BLaER1 treated with 17β-estradiol and CSF1 and Interleukin-3, amounts not matched to agents 10 nM and 100 nM (cell line): Measurements from ENCODE around the gene GABRR2.

Experiments
- H3K27ac ChIP-seq, 11 experiments: shearing (Covaris generic); formaldehyde crosslinking; 2 replicates each; pipeline ENCODE4 v1.8.1; 2022
- H3K27me3 ChIP-seq, 11 experiments: shearing (Covaris generic); formaldehyde crosslinking; 2 replicates each; pipeline ENCODE4 v1.8.1; 2022
- H3K36me3 ChIP-seq, 11 experiments: shearing (Covaris generic); formaldehyde crosslinking; 2 replicates each; pipeline ENCODE4 v1.8.1; 2022
- H3K4me1 ChIP-seq, 10 experiments: shearing (Covaris generic); formaldehyde crosslinking; 2 replicates each; pipeline ENCODE4 v1.8.1; 2022
- H3K4me2 ChIP-seq, 11 experiments: shearing (Covaris generic); formaldehyde crosslinking; 2 replicates each; pipeline ENCODE4 v1.8.1; 2022
- H3K4me3 ChIP-seq, 10 experiments: shearing (Covaris generic); formaldehyde crosslinking; 2 replicates each; pipeline ENCODE4 v1.8.1; 2022
- H3K9ac ChIP-seq, 11 experiments: shearing (Covaris generic); formaldehyde crosslinking; 2 replicates each; pipeline ENCODE4 v1.8.1; 2022
- H3K9me3 ChIP-seq, 11 experiments: shearing (Covaris generic); formaldehyde crosslinking; replicated peaks in 1 of 11; 2 replicates each; pipeline ENCODE4 v1.8.1; 2022
- H4K20me1 ChIP-seq, 11 experiments: shearing (Covaris generic); formaldehyde crosslinking; 2 replicates each; pipeline ENCODE4 v1.8.1; 2022
- Cebpa-rat ChIP-seq, 11 experiments: shearing (Covaris generic); IDR thresholded peaks; 2 replicates each; pipeline ENCODE4 v1.8.1; 2022

The GABRR2 gene

DNA sequence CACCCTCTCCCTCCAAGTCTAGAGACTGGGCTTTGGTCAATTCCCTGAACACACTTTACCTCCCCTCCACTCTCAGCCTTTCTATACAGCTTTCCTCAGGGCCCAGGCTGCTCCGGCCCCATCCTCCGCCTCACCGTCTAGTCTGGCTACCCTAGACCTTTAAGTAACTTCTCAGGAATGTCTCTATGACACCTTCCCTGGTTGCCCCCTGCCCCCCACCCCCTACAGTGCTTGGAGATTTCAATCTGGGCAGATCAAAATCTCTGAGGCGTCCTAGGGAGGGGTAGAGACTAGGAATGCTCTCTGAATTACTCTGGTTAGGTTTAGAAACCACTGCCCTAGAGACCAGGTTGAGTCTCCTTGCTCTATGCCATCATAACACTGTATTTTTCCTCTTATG, 31.3 kb upstream of the GABRR2 start:
- Histone ChIP-seq H4K20me1 (peaks cover 39 to 85% (median 68%) of the 10 kb centered on the region in 11 experiments; a peak in 20 of 22 replicates), H3K4me1 (peaks cover 40 to 61% (median 49%) of the 10 kb centered on the region in 10 experiments), H3K9ac (no peak overlapping the region)

DNA sequence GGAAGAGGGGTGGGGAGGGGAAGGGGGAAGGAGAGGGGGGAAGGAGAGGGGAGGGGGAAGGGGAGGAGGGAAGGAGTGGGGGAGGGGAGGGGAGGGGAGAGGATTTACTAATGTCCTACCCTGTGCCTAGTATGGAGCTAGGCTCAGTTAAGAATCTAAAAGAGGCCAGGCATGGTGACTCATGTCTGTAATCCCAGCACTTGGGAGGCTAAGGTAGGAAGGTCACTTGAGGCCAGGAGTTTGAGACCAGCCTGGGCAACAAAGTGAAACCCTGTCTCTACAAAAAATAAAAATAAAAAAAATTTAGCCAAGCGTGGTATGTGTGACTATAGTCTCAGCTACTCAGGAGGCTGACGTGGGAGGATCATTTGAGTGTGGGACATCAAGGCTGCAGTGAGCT, 24.5 kb upstream of the GABRR2 start:
- peaks cover 45 to 88% (median 68%) of the 10 kb centered on the region in 11 experiments for H3K36me3 ChIP-seq
- TF ChIP-seq Cebpa-rat (IDR thresholded peaks at IDR 0.05) = no peak

More for the DNA sequence above, 31.3 kb upstream of the GABRR2 start:
- Histone ChIP-seq H3K36me3 (peaks cover 7 to 69% (median 26%) of the 10 kb centered on the region in 11 experiments; a peak in 21 of 22 replicates), H3K4me3 (no peak overlapping the region), H3K27me3 (no peaks in the 10 kb centered on the region), H3K9me3 (no peaks in the 10 kb centered on the region), H3K4me2 (peak overlapping the region in 9 of 11 experiments; percentile 7 to 92 (median 87); a peak in 15 of 22 replicates), H3K27ac (peak overlapping the region in 6 of 11 experiments; percentile 9 to 99 (median 30); a peak in 8 of 22 replicates)
- TF ChIP-seq Cebpa-rat (IDR thresholded peaks at IDR 0.05) = no peak

DNA sequence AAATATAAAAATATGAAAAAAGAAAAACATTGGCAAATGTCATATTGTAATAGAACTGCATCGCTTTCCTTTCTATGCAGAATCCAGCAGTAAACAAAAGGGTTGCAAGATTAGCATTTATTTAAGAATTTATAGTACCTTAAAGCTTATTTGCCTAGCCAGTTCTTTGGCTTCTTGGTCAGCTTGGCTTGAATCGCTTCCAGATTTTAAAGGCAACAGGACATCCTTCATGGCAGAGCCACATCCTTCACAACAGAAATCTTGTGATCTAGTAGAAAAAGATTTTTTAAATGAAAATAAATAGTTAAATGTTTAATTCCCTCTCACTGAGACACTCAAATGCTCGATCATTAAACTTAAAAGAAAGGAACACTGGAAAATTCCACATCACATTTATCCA, 20.1 kb upstream of the GABRR2 start:
- no peak overlapping the region for H3K9ac ChIP-seq
- peaks cover 59 to 94% (median 80%) of the 10 kb centered on the region in 11 experiments for H3K36me3 ChIP-seq
- H3K27me3 ChIP-seq = no peaks in the 10 kb centered on the region
- no peaks in the 10 kb centered on the region for H3K9me3 ChIP-seq
- H3K27ac ChIP-seq = no peak overlapping the region
- no peak for TF ChIP-seq Cebpa-rat (IDR thresholded peaks at IDR 0.05)
- H3K4me2 ChIP-seq = no peak overlapping the region
- H3K4me1 ChIP-seq = peaks cover 0 to 5% (median 0%) of the 10 kb centered on the region in 10 experiments; a peak in 3 of 20 replicates
- H4K20me1 ChIP-seq = peaks cover 9 to 68% (median 43%) of the 10 kb centered on the region in 11 experiments; a peak in 17 of 22 replicates
- no peak overlapping the region for H3K4me3 ChIP-seq

More for the DNA sequence above, 24.5 kb upstream of the GABRR2 start:
- Histone ChIP-seq H3K4me1 (peaks cover 0 to 13% (median 2%) of the 10 kb centered on the region in 10 experiments; a peak in 8 of 20 replicates), H3K27ac (no peak overlapping the region), H3K9ac (no peak overlapping the region), H3K4me2 (no peak overlapping the region), H4K20me1 (peaks cover 25 to 89% (median 72%) of the 10 kb centered on the region in 11 experiments; a peak in 20 of 22 replicates), H3K9me3 (no peaks in the 10 kb centered on the region), H3K27me3 (no peaks in the 10 kb centered on the region), H3K4me3 (no peak overlapping the region)

DNA sequence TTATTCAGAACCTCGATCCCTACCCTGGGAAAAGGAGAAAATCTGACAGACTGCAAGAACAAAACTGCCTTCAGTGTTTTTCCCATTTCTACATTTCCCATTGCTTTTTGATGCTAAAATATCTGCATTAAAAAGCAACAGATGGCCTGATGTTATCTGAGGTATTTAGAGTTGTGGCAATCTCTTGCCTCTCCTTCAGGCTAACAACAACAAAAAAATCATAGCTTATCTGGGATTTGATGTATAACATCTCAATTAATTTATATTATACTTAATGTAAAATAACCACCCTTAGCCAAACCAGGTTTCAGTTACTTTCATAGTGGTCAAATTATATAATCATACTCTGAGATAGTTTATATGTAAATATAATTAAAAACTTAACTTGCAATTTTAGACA, 15.8 kb upstream of the GABRR2 start:
- no peak overlapping the region for H3K9ac ChIP-seq
- TF ChIP-seq Cebpa-rat (IDR thresholded peaks at IDR 0.05) = no peak
- no peaks in the 10 kb centered on the region for H3K9me3 ChIP-seq
- H3K27me3 ChIP-seq = no peaks in the 10 kb centered on the region
- H3K27ac ChIP-seq = no peak overlapping the region
- H3K4me3 ChIP-seq = no peak overlapping the region
- no peaks in the 10 kb centered on the region for H3K4me1 ChIP-seq
- peaks cover 0 to 39% (median 19%) of the 10 kb centered on the region in 11 experiments; a peak in 14 of 22 replicates for H4K20me1 ChIP-seq
- H3K36me3 ChIP-seq = peaks cover 71 to 99% (median 84%) of the 10 kb centered on the region in 11 experiments
- no peak overlapping the region for H3K4me2 ChIP-seq

DNA sequence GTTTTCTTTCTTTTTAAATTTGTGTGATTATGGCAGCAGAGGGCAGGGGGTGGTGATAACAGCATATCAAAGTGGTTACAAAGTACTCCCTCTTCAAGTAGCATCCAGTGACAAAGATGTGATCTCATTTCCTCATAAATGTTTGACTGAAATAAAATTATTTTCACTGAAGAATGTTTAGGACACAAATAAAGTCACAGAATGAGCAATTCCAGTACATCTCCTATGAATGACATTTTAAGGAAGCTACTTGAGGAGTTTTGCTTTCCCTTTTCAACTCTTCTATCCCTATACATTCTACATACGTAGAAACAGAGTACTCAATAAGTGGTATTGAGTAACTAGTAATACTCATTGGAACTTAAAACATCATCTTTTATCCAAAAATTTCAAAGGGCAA, 13.9 kb upstream of the GABRR2 start:
- H3K4me1 ChIP-seq = peaks cover 0 to 3% (median 0%) of the 10 kb centered on the region in 10 experiments; a peak in 3 of 20 replicates
- no peak for TF ChIP-seq Cebpa-rat (IDR thresholded peaks at IDR 0.05)
- H3K27ac ChIP-seq = no peak overlapping the region
- H3K9me3 ChIP-seq = no peaks in the 10 kb centered on the region
- no peak overlapping the region for H3K4me3 ChIP-seq
- H3K9ac ChIP-seq = no peak overlapping the region
- H3K27me3 ChIP-seq = no peaks in the 10 kb centered on the region
- peaks cover 0 to 27% (median 14%) of the 10 kb centered on the region in 11 experiments; a peak in 12 of 22 replicates for H4K20me1 ChIP-seq
- H3K36me3 ChIP-seq = peaks cover 59 to 90% (median 73%) of the 10 kb centered on the region in 11 experiments
- H3K4me2 ChIP-seq = no peak overlapping the region

DNA sequence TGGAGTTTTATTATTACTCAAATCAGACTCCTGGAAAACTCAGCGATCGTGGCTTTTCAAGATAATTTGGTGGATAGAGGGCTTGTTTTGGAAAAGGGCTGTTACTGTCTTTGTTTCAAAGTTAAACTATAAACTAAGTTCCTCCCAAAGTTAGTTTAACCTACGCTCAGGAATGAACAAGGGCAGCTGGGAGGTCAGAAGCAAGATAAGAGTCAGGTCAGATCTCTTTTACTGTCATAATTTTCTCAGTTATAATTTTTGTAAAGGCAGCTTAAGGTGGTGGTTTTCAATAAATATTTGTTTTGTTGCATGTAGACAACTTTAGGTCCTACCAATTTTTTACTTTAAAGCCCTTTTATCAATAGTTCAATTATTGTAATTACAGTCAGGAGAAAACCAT, 9.2 kb upstream of the GABRR2 start:
- Histone ChIP-seq H3K9ac (no peak overlapping the region), H3K27ac (no peak overlapping the region), H3K36me3 (peaks cover 30 to 55% (median 35%) of the 10 kb centered on the region in 11 experiments; a peak in 21 of 22 replicates), H3K4me1 (peaks cover 0 to 33% (median 0%) of the 10 kb centered on the region in 10 experiments; a peak in 7 of 20 replicates), H3K4me3 (no peak overlapping the region), H4K20me1 (peaks cover 0 to 6% (median 0%) of the 10 kb centered on the region in 11 experiments; a peak in 4 of 22 replicates), H3K27me3 (no peaks in the 10 kb centered on the region), H3K9me3 (peaks cover 0 to 8% (median 0%) of the 10 kb centered on the region in 11 experiments; a peak in 3 of 22 replicates), H3K4me2 (no peak overlapping the region)
- TF ChIP-seq Cebpa-rat (IDR thresholded peaks at IDR 0.05) = no peak

DNA sequence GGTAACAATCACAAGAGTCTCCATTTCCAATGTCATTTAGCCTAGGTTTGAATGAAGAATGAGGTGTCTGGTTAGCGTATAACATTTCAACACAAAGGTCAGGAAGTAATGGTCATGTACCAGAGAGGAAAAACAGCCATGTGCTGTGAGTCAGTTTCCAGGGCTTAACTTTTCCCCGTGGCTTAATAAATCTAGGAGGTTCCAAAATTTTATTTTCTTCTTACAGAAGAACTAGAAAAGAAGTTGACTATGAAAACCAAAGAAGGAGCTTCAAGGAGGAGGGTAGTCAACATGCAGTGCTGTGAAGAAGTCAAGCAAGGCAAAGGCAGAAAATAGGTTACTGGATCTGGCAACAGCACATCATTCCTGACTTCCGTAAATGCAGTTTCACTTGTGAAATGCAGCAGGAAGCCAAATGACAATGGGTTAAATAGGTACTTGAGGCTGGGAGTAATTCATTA, 8.4 kb upstream of the GABRR2 start:
- TF ChIP-seq Cebpa-rat (IDR thresholded peaks at IDR 0.05) = no peak
- Histone ChIP-seq H3K4me2 (0 out of 22 replicates have a peak overlapping the region, but pooled peaks of 1 of the 11 experiments have one; percentile 19), H4K20me1 (peaks cover 0 to 6% (median 0%) of the 10 kb centered on the region in 11 experiments; a peak in 3 of 22 replicates), H3K9ac (no peak overlapping the region), H3K9me3 (peaks cover 0 to 8% (median 0%) of the 10 kb centered on the region in 11 experiments; a peak in 3 of 22 replicates), H3K27me3 (no peaks in the 10 kb centered on the region), H3K27ac (no peak overlapping the region), H3K4me3 (no peak overlapping the region), H3K4me1 (peaks cover 0 to 33% (median 0%) of the 10 kb centered on the region in 10 experiments; a peak in 7 of 20 replicates), H3K36me3 (peaks cover 22 to 50% (median 28%) of the 10 kb centered on the region in 11 experiments; a peak in 20 of 22 replicates)

DNA sequence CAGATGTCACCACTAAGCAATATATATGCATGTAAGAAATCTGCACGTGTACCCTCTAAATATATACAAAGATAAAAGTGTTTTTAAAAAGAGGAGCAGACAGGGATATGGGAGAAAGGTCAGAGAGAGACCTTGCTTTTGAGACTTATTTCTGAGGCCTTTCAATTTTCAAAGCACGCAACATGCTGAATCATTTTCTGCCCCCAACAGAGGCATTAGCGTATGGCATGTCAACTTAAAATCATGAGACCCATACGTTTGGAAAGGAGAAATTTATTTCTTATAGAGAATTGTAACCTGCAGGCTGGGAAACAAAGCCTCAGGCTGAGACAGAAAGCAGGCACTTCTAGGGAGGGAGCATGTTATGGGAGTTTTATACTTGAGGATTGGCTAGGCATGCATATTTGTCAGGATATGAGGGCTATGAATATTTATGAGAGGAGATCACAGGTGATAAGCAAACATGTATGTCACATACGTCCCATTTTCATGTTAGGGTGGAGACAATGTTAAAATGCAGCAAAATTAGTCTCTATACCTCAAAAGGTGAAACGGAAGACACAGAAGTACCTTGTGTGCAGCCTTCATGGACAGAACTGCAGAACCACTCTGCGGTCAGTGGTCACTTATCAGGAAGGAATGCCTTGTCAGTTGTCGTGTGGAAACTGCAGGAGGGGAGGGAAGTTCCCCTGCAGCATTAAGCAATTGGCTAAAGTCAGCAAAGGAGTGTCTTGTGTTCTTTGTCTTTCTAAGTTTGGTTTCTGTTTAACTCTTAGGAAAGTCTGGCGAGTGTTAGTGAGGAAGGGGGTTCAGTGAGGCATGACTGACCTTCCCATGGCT, 6.3 kb upstream of the GABRR2 start:
- H3K4me2 ChIP-seq = peak overlapping the region in 3 of 11 experiments; percentile 8 to 69 (median 64); a peak in 4 of 22 replicates
- TF ChIP-seq Cebpa-rat (IDR thresholded peaks at IDR 0.05) = no peak
- H4K20me1 ChIP-seq = no peaks in the 10 kb centered on the region
- no peaks in the 10 kb centered on the region for H3K27me3 ChIP-seq
- peak overlapping the region in 1 of 11 experiments; percentile 51; a peak in 1 of 22 replicates for H3K27ac ChIP-seq
- H3K36me3 ChIP-seq = peaks cover 3 to 45% (median 8%) of the 10 kb centered on the region in 11 experiments; a peak in 16 of 22 replicates
- peak overlapping the region in 1 of 10 experiments; percentile 16; a peak in 1 of 20 replicates for H3K4me3 ChIP-seq
- peaks cover 0 to 8% (median 0%) of the 10 kb centered on the region in 11 experiments; a peak in 3 of 22 replicates for H3K9me3 ChIP-seq
- H3K4me1 ChIP-seq = peaks cover 0 to 33% (median 0%) of the 10 kb centered on the region in 10 experiments; a peak in 7 of 20 replicates
- peak overlapping the region in 2 of 11 experiments; percentile 48; a peak in 2 of 22 replicates for H3K9ac ChIP-seq
